Activated B cell treated with CpG ODN at 0.5 μM for 24 hours (primary cell): Measurements from ENCODE around the gene NPW. TPM values are rescaled to one million over a fixed set of nuclear protein-coding genes. Genes with fewer than 3 reads are reported as not detected.

Experiments
- ATAC-seq: fragments of 200-7000 bp; cut with Tn5 transposase; one replicate; pipeline ENCODE4 v1.10.0; 2021; ENCODE audit warnings: low read depth, mild to moderate bottlenecking, moderate library complexity
- CTCF ChIA-PET: fragments of 350-600 bp; sonication (Branson Sonifier 250); formaldehyde crosslinking; loops from one replicate; lab custom pipeline; 2021; ENCODE audit warnings: antibody characterized with exemption; lab: Charles Lee
- POLR2A ChIA-PET: fragments of 350-600 bp; sonication (Branson Sonifier 250); formaldehyde crosslinking; loops from one replicate; lab custom pipeline; 2021; ENCODE audit warnings: antibody characterized with exemption; lab: Charles Lee
- DNase-seq: peaks from one replicate; pipeline ENCODE4 v3.0.0; 2022
- H3K27ac Mint-ChIP-seq: one replicate; pipeline ENCODE4 v1.8.0; 2020; ENCODE audit warnings: mixed read lengths
- H3K27me3 Mint-ChIP-seq: one replicate; pipeline ENCODE4 v1.8.0; 2021; ENCODE audit warnings: mixed read lengths
- H3K36me3 Mint-ChIP-seq: one replicate; pipeline ENCODE4 v1.8.0; 2021; ENCODE audit warnings: low read depth, mixed read lengths
- H3K4me1 Mint-ChIP-seq: one replicate; pipeline ENCODE4 v1.8.0; 2021; ENCODE audit warnings: mixed read lengths
- H3K4me3 Mint-ChIP-seq: one replicate; pipeline ENCODE4 v1.8.0; 2020; ENCODE audit warnings: mild to moderate bottlenecking, mixed read lengths
- H3K9me3 Mint-ChIP-seq: one replicate; pipeline ENCODE4 v1.8.0; 2020; ENCODE audit warnings: mixed read lengths
- intact Hi-C: fragments of 100-400 bp; cut with micrococcal nuclease; formaldehyde crosslinking; loops from one replicate; pipeline ENCODE4 v1.15.1; 2024
- total RNA-seq: library from RNA; stranded (reverse); gene quantifications from 2 replicates; pipeline ENCODE4 v1.2.3, GENCODE V29; 2022
- TF ChIP-seq, protein P1 (sequence below): fragments of 200-600 bp; IDR thresholded peaks from one replicate; pipeline ENCODE4 v1.8.0; 2022; ENCODE audit warnings: antibody characterized with exemption, mild to moderate bottlenecking

The NPW gene
- total RNA-seq, 1 donor from 2014 or later: 1.5 TPM

DNA sequence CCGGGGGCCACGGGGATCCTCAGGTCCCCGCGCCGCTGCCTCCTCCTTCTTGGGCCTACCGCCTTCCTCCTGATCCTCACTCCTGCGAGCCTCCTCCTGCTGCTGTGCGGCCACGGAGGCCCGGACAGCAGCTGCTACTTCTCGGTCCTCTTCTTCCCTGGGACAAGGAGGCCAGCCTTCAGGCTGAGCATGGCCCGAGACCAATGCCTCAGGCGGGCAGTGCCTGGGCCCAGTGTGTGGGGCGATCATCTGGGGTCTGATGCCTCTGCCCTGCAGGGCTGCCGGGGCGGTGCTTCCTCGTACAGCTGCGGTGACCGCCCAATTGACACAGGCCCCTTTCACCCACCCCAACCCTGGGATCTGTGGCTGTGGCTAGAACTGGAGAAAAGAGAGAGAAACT is 18.6 kb upstream of the NPW start:
- TF ChIP-seq, protein P1, sequence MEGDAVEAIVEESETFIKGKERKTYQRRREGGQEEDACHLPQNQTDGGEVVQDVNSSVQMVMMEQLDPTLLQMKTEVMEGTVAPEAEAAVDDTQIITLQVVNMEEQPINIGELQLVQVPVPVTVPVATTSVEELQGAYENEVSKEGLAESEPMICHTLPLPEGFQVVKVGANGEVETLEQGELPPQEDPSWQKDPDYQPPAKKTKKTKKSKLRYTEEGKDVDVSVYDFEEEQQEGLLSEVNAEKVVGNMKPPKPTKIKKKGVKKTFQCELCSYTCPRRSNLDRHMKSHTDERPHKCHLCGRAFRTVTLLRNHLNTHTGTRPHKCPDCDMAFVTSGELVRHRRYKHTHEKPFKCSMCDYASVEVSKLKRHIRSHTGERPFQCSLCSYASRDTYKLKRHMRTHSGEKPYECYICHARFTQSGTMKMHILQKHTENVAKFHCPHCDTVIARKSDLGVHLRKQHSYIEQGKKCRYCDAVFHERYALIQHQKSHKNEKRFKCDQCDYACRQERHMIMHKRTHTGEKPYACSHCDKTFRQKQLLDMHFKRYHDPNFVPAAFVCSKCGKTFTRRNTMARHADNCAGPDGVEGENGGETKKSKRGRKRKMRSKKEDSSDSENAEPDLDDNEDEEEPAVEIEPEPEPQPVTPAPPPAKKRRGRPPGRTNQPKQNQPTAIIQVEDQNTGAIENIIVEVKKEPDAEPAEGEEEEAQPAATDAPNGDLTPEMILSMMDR: no peak
- intact Hi-C loops: loop anchor here (5.0 kb wide), 1 partner anchor 501 kb away; no protein-coding TSS in a partner anchor
- no peak for ATAC-seq
- no peaks in the 10 kb centered on the region for H3K9me3 Mint-ChIP-seq
- DNase-seq: no peak
- no peak overlapping the region for H3K4me3 Mint-ChIP-seq
- no peaks in the 10 kb centered on the region for H3K27me3 Mint-ChIP-seq
- POLR2A ChIA-PET: interaction anchor here (1.2 to 1.5 kb wide), 2 partner anchors 9 to 154 kb away, joined by 3 to 5 read pairs; partner anchors contain the start of gene TRAF7
- peaks cover 52% of the 10 kb centered on the region for H3K36me3 Mint-ChIP-seq
- CTCF ChIA-PET: interaction anchor here (1.0 kb wide), 1 partner anchor 138 kb away, joined by 5 read pairs; no protein-coding TSS in a partner anchor
- peaks cover 12% of the 10 kb centered on the region for H3K4me1 Mint-ChIP-seq
- no peak overlapping the region for H3K27ac Mint-ChIP-seq

DNA sequence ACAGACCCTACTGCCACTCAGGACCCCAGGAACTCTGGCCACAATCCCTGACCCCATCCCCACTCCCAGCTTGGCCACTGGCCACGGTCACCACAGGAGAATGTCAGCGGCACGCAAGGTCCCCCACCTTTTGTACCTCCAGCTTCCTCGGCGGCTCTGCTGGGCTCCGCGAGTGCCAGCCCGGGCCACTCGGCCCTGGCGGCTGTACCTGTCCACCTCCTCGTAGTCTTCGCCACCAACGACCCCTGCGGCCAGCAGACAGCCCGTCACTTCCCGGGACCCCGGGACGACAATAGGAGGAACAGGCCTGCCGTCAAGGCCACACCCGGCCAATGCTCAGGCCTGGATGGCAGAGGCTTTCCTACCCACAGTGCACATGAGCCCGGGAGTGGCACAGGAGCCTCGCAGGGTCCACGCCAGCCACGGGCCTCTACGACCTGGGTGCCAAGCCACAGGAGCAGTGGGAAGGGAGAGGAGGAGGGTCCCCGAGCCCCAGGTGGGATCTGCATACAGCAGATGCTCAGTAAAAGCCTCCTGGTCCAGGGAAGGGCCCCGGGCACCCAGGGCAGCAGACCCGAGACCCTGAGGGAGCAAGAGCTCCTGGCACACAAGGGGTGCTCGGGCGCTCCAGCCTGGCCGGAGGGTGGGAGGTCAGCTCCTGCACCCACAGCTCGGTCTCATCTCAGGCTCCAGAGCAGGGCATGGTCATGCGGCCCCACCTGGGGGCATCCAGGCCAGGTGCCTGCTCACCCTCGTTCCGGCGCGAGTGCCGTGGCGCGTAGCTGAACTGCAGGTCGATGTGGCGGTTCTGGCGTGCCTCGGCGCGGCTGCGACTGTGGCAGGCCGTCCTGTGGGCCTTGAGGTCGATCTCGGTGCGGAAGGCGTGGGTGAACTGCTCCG is 17.9 kb upstream of the NPW start:
- intact Hi-C loops: loop anchor here (5.0 kb wide), 1 partner anchor 501 kb away; no protein-coding TSS in a partner anchor

GRCh38 chr16:2002406-2003230 is 17.0 kb upstream of the NPW start:
- peaks cover 24% of the 10 kb centered on the region for H3K4me1 Mint-ChIP-seq
- no peak overlapping the region for H3K4me3 Mint-ChIP-seq
- POLR2A ChIA-PET: interaction anchor here (0.6 to 3.3 kb wide), 5 partner anchors 38 to 707 kb away, joined by 3 to 36 read pairs (median 4); partner anchors contain the start of genes NTHL1, RPS2, TRAF7 and TSC2
- DNase-seq (no peak), ATAC-seq (no peak)
- TF ChIP-seq, protein P1: no peak
- no peaks in the 10 kb centered on the region for H3K9me3 Mint-ChIP-seq
- H3K27ac Mint-ChIP-seq: no peak overlapping the region
- H3K36me3 Mint-ChIP-seq: peaks cover 45% of the 10 kb centered on the region
- intact Hi-C loops: loop anchor here (5.0 kb wide), 1 partner anchor 500 kb away; no protein-coding TSS in a partner anchor
- no peaks in the 10 kb centered on the region for H3K27me3 Mint-ChIP-seq
- CTCF ChIA-PET: interaction anchor here (1.1 to 3.0 kb wide), 3 partner anchors 138 to 152 kb away, joined by 3 to 25 read pairs (median 14); partner anchors contain the start of gene TRAF7

More for the DNA sequence above, 17.9 kb upstream of the NPW start:
- peaks cover 51% of the 10 kb centered on the region for H3K36me3 Mint-ChIP-seq
- no peak for ATAC-seq
- peaks cover 17% of the 10 kb centered on the region for H3K4me1 Mint-ChIP-seq
- TF ChIP-seq, protein P1: no peak
- no peak overlapping the region for H3K27ac Mint-ChIP-seq
- CTCF ChIA-PET: interaction anchor here (3.0 kb wide), 1 partner anchor 139 kb away, joined by 25 read pairs; no protein-coding TSS in a partner anchor
- POLR2A ChIA-PET: interaction anchor here (0.5 to 1.5 kb wide), 3 partner anchors 10 to 224 kb away, joined by 3 to 10 read pairs (median 5); partner anchors contain the start of gene TRAF7
- H3K27me3 Mint-ChIP-seq: no peaks in the 10 kb centered on the region
- no peaks in the 10 kb centered on the region for H3K9me3 Mint-ChIP-seq
- DNase-seq: no peak
- H3K4me3 Mint-ChIP-seq: no peak overlapping the region

GRCh38 chr16:2003231-2003826 is 16.3 kb upstream of the NPW start:
- intact Hi-C loops: loop anchor here (5.0 kb wide), 1 partner anchor 499 kb away; no protein-coding TSS in a partner anchor
- TF ChIP-seq, protein P1: no peak
- no peaks in the 10 kb centered on the region for H3K9me3 Mint-ChIP-seq
- no peak overlapping the region for H3K4me3 Mint-ChIP-seq
- H3K27me3 Mint-ChIP-seq: no peaks in the 10 kb centered on the region
- POLR2A ChIA-PET: interaction anchor here (0.6 to 3.3 kb wide), 7 partner anchors 12 to 707 kb away, joined by 3 to 36 read pairs (median 5); partner anchors contain the start of genes NOXO1, NTHL1, RPS2 and TRAF7
- peaks cover 31% of the 10 kb centered on the region for H3K4me1 Mint-ChIP-seq
- H3K36me3 Mint-ChIP-seq: peaks cover 41% of the 10 kb centered on the region
- H3K27ac Mint-ChIP-seq: no peak overlapping the region
- no peak for DNase-seq
- ATAC-seq: no peak
- CTCF ChIA-PET: interaction anchor here (0.6 to 3.0 kb wide), 12 partner anchors 10 to 483 kb away, joined by 3 to 25 read pairs (median 4); partner anchors contain the start of genes NPW, NTHL1, TRAF7 and TSC2
